ENCODE measurements around the gene ZNF776.
"Not testable (repeated sequence)": the region's sequence is repeated elsewhere in the genome, so short reads cannot be mapped to it uniquely, and the experiment has no call there.

Gene ZNF776

DNA sequence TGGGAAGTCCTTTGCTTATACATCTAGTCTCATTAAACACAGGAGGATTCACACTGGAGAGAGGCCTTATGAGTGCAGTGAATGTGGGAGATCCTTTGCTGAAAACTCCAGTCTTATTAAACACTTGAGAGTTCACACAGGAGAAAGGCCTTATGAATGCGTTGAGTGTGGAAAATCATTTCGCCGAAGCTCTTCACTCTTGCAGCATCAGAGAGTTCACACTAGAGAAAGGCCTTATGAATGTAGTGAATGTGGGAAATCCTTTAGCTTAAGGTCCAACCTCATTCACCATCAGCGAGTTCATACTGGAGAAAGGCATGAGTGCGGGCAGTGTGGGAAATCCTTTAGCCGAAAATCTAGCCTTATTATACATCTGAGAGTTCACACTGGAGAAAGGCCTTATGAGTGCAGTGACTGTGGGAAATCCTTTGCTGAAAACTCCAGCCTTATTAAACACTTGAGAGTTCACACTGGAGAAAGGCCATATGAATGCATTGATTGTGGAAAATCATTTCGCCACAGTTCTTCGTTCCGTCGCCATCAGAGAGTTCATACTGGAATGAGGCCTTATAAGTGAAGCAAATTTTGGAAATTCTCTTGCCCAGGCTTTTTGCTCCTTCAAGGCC lies 32.7 kb downstream of the ZNF776 start:
- no peak for DNase-seq

DNA sequence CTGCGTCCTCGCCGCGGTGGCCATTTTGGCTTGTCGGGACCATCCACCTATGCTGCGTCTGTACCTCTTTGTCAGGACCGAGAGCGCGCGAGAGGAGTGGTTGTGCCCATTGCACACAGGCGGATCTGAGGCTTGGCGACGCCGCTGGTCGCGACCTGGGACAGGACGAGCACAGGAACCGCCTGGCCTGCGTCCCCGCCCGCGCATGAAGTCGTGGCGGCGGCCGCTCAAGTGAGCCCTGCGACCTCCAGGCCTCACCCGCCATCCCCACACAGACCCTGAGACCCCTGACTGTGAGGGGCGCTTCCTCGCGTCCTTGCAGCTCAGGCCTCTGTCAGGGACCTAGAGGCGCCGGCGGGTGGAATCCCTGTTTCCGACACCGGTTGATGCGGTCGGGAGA lies 39.7 kb downstream of the ZNF776 start:
- DNase-seq, result no peak

DNA sequence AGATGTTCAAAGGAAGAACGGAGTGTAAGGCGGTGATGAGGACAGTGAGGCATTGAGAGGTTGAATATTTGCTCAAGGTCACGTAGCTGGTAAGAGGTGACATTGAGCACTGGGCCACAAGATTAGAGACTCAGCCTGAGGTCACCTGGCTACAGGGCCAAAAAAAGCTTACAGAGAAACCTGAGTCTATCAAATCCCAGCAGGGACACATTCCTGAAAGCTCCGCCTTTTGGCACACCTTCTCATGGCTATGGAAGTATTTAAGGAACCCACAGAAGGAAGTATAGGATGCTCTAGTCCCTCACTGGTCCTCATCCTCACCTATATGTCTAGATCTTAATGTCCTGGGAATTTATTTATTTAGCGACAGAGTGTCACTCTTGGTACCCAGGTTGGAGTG lies 40.3 kb downstream of the ZNF776 start:
- DNase-seq, result no peak

DNA sequence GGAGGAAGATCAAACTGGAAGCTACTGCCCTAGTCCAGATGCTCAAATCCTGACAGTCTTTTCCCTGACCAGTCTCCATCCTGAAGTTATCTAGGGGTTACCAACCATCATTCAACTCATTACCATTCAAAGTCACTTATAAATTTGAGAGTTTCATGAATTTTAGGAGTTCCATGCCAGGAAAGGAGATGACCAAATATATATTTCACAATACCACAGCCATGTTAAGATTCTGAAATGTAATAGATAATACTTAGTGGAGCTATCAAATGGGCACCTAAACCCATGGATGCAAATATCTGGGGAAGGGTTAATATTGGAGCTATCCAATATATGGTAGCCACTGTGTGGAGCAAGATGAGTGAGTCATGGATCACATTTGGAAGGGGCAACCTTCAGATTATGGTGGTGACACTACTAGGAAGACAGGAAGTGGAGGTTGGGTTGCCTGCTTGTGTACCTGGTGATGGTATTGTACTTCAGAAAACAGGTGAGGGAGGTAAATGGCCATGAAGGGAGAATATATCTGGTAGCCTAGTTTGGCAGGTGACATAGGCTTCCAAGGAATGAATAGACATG lies 41.6 kb downstream of the ZNF776 start:
- no peak for DNase-seq

DNA sequence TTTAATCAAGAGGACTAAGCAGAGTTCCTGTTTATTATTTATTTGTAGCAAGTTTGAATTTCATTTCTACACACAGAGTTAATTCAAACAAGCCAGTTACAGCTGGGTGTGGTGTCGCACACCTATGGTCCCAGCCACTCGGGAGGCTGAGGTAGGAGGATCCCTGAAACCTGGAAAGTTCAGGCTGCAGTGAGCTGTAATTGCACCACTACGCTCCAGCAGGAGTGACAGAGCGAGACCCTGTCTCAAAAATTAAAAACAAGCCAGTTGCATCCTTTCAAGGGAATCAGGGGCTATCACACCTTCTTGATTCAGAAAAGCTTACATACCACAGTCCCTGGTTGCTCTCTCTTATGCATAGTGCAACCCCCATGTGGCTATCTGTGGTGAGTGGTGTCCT lies 42.7 kb downstream of the ZNF776 start:
- no peak for DNase-seq

DNA sequence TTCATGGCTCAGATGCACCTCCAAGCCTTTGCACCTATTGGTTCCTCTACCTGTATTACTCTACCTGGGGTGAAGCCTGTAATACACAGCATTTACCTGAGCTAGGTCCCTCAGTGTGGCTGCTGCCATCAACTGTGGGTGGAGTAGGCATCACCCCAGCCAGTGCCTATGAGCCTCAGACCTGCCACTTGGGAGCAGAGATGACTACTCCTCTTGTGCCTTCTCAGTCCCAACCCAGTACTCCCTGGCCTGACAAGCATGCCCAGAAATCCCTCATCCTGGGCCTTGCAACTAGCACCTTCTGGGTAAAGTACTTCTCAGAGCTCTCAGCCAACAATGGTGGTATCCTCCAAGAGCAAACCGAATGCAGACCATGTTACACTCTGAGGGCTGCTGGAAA lies 50.0 kb downstream of the ZNF776 start:
- DNase-seq, result not testable (repeated sequence)

DNA sequence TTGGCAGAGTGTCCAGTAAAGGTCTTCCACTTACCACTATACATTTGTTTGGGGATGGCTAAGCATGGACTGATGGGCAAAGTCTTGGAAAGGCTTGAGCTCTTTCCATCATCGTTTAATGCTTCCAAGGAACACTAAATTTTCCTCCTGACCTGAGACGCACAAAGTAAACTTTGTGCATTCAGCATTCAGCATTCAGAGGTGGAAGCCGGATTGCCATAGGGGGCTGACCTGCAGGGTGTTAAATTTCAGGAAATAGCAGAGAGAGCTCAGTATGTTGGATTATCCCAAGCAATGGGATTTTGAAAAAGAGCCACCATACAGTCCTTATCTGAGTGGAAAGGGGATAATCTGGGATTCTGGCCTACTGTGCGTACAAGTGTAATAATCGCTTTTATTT lies 54.1 kb downstream of the ZNF776 start:
- DNase-seq, result no peak

DNA sequence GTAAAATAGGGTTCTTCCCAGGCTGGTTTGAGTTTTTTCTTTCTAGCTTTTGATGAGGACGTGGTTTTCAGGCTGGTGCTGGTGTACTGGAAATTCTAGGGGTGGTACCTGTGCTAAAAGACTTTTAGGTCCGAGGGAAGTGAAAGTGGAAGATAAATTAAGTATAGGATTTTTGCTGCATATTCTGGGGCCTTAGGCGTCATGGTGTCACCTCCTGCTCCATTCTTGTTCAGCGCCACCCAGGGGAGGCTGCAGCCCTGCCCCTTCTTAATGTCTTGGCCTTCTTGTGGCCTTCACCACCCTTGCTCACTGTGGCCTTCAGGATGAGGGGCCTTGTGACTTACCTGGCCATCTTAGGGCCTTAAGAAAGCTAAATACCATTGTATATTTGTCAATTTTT lies 55.7 kb downstream of the ZNF776 start:
- DNase-seq, result peak; percentile 27

DNA sequence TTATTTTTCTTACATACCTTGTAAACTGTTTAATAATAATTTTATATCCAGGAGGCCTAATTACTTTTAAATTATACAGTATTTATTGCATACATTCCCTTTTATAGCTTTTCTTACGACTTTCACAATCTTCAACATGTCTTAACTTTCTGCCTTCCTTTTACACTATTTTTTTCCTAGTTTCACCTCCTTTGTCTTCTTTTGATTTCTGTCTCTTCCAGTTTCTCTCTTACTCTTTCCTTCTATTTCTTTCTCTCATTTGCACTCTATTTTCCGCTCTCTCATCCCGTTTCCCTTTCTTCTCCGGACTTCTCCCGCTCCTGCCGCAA lies 56.6 kb downstream of the ZNF776 start:
- DNase-seq, result no peak

DNA sequence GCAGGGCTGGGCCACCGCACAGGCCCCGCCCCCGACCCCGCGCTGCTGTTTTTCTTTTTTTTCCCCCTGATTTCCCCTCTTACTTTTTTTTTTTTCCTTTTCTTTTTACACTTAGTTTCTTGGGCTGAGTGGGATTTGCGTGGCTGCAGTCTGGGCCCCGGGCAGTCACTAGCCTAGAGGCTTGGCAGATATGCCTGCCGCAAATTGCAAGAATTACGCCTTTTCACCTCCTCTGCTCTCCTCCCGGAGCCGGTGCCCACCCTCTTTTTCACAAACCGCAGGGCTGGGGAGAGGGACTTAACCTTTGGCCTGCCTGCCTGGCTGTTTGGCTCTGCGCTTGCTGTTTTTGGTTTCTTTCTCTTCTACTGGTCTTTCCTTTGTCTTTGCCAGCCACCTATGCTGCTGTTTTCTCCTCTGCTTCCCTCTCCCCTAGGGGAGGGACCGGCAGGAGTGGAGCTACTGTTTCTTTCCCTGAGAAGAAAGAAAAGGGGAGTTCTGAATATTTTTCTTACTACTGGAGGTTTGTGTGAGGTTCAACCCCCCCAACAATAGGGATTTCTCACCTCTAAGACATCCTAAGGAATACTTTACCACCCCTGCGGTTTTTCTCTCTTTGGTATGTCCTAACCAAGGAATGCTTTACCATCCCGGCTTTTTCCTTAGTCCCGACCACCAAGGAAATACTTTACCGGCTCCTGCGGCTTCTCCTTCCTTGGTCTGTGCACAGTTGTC lies 57.1 kb downstream of the ZNF776 start:
- DNase-seq, result peak; percentile 93

DNA sequence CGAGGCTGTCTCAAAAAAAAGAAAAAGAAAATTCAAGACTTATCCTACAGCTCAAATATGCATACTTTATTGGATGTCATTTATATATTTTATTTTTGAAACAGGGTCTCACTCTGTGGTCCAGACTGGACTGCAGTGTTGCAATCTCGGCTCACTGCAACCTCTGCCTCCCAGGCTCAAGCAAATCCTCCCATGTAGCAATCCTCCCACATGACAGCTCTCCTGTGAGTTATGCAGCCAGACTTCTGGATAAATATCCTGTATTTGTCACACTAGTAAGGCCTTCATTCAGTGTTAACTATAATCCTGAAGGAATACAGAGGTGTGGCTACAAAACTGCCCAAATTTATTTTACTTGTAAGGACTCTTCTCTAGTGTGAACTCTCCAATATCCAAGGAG lies 60.9 kb downstream of the ZNF776 start:
- DNase-seq, result no peak
